UCSD-AML1 (cell line): ENCODE results near the gene MT1H.
A peak's percentile ranks its signal among the peaks of the same experiment; 100 is the strongest.
"Not testable (repeated sequence)": the region's sequence is repeated elsewhere in the genome, so short reads cannot be mapped to it uniquely, and the experiment has no call there.

Experiments used
- DNase-seq: peaks from one replicate; lab custom pipeline; 2025; ENCODE audit not compliant: unreplicated experiment; lab: John Stamatoyannopoulos, UW

MT1H gene

DNA sequence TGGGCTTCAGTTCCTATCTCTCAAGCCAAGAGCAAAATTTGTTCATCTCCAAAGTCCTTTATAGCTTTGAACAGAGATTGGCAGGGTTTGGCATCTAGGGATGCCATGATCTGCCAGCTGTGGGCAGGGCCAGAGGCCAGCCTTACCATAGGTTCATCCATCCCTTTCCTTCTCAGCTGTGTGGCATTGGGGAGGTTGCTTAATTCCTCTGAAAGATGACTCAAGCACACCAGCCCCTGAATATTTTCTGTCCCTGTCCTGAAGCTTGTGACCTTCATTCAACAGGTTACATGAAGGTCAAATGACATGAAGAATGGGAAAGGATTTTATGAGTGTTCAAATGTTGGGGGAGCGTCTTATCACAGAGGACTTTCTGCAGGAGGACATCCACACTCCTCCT lies 5.1 kb upstream of the MT1H start:
- no peak for DNase-seq

DNA sequence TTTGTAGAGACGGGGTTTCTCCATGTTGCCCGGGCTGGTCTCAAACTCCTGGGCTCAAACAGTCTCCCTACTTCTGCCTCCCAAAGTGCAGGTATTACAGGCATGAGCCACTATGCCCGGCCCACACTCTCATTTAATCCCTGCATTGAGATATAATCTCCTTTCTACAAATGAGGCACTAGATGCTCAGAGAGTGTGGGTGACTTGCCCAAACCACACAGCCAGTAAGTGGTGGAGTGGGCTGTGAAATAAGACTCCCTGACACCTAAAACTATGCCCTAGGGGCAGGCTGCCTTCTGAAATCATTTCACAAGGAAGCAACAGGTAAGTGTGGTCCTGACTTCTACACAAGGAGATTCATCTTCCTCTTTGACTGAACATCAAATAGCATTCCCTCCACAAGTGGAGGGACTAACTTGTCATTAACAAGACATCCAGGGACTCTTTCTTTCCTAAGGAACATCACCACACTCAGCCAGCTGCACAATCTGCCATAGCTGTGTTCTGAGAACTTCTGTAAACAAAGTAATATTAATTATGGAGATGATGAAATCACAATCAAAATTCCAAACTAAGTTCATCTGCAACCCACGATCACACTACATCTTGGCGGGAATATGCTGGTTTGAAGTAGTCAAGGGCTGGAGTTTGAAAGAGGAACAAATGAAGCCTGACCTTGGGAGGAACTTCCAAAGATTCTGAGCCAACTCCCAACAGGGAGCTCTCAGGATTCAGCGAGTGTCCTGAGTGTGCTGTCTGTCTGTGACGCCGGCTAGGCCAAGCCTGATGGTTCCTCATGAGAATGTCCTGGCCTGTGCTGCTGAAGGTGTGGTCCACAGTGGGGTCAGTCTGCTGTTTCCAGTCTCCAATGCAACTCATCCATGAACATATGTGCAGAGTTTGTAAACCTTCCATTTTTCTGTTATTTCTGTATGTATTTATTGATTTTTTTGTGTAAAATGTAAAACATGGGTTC lies 4.0 kb upstream of the MT1H start:
- not testable (repeated sequence) for DNase-seq

GRCh38 chr16:56667581-56668571 lies 1.7 kb upstream of the MT1H start, which contains the start of gene MT1G:
MT1G (minus strand) TSS chr16:56668065; CDS start chr16:56667993, 72 bp downstream.
- DNase-seq, result no peak

- DNase-seq, result no peak
These were observed 416 bp downstream of the MT1H start for GRCh38 chr16:56669840-56670619.

- DNase-seq, result no peak
These were observed 963 bp downstream of the MT1H start for GRCh38 chr16:56670620-56670934.

- not testable (repeated sequence) for DNase-seq
These were observed 2.1 kb downstream of the MT1H start for GRCh38 chr16:56671691-56672090.

GRCh38 chr16:56672171-56672570 lies 2.6 kb downstream of the MT1H start:
- DNase-seq, result not testable (repeated sequence)

DNA sequence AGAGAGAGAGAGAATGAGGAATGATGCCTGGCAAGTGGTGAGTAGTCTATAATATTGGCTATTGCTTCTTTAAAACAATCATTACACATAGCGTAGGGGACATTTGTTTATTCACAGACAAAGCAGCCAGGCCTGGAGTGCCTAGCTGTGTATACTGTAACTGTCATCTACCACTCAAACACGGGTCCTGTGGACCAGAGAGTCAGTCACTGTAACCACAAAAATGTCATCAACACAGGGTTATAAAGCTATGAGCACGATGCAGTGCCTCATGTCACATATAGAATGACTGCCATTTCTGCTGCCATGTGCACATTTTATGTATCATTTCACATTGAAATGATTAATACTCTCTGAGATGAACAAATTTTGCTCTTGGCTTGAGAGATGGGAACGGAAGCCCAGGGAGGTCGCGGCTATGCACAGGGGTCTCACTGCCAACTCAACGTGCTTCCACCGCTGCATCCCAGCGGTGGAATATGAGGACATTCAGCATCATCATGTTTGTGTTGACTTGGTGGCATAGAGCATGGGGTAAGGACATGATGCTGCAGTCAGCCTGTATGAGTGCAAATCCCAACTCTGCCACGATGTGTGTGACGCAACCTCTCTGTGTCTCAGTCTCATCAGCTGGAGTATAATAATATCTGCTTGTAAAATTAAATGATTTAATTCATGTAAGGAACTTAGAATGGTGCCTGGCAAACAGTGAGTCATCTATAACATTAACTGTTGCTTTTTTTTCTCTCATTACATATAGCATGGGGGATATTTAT lies 3.3 kb downstream of the MT1H start:
- DNase-seq, result no peak

- peak; percentile 29 for DNase-seq
These were observed 4.3 kb downstream of the MT1H start for GRCh38 chr16:56673921-56674320.

DNA sequence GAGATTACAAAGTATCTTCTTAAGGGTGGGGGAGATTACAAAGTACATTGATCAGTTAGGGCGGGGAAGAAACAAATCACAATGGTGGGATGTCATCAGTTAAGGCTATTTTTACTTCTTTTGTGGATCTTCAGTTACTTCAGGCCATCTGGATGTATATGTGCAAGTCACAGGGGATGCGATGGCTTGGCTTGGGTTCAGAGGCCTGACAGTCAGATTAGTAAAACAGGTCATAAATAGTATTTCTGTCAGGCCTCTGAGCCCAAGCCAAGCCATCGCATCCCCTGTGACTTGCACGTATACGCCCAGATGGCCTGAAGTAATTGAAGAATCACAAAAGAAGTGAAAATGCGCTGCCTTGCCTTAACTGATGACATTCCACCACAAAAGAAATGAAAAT lies 5.0 kb downstream of the MT1H start:
- not testable (repeated sequence) for DNase-seq

DNA sequence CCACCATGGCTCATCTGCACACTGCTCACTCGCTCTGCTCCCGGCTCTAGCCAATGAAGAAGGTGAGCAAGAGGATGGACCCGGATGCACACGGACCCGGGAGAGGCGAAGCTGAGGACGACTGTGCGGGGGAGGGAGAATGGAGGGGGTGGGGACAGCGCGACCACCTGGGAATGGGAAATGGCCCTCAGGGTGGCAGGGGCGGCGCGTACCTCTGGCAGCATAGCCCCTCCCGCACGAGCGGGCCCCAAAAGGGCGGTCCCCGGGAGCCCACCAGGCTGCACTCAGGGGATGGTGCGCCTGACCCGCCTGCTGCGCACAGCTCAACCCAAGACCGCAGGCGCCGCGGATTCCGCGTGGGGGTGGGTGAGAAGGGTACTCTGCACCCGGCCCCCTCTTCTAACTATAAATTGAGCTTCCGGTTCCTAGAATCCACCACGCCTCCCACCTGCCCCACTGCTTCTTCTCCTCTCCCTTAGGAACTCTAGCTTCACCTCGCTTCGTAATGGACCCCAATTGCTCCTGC lies 6.1 kb downstream of the MT1H start:
- no peak for DNase-seq

GRCh38 chr16:56677474-56677873 lies 7.9 kb downstream of the MT1H start:
- DNase-seq, result no peak

DNA sequence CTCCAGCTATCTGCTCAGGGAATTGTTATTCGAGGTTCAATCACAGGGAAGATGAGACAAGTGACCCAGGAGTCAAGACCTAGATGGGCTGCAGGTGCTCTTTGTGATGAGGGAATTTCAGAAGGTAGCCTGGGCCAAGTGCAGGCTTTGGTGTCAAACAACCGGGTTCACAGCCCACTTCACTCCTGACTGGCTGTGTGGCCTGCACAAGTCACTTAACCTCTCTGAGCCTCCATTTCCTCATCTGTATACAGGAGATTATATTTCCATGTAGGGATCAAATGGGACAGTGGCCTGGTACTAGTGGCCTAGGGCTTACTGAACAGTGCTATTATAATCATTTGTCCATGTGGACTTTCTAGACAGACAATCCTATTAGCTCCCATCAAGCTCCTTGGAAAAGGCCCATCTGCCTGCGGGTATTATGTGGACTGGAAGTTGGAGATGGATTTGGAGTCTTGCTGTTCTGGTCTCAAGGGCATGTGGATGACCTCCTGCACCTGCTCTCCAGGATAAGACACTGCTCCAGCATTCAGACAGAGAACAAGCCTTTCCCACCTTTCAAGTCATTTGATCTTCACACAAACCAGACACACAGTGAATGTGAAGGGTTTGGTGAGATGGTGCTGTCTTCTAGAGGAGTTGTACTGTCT lies 9.6 kb downstream of the MT1H start:
- DNase-seq, result no peak

- DNase-seq, result no peak
These were observed 10.2 kb downstream of the MT1H start for GRCh38 chr16:56679818-56680217.

- DNase-seq, result peak; percentile 87
These were observed 12.5 kb downstream of the MT1H start, which contains the start of gene MT1X for GRCh38 chr16:56681939-56682702. MT1X (plus strand) TSS chr16:56682470; CDS start chr16:56682541, 71 bp downstream.

GRCh38 chr16:56682703-56683397 lies 13.2 kb downstream of the MT1H start:
- DNase-seq, result no peak

GRCh38 chr16:56683424-56684172 lies 14.0 kb downstream of the MT1H start:
- DNase-seq, result no peak
